GM12873 (cell line): ENCODE measurements around the gene IFI44.

Experiments
- TF ChIP-seq, protein P1 (sequence below): IDR thresholded peaks from 2 replicates; pipeline ENCODE4 v1.5.1; 2012; ENCODE audit warnings: low read depth, mild to moderate bottlenecking, moderate library complexity, low read length, control low read depth; ENCODE audit not compliant: insufficient read depth; ENCODE audit errors: missing control alignments

IFI44 gene

DNA sequence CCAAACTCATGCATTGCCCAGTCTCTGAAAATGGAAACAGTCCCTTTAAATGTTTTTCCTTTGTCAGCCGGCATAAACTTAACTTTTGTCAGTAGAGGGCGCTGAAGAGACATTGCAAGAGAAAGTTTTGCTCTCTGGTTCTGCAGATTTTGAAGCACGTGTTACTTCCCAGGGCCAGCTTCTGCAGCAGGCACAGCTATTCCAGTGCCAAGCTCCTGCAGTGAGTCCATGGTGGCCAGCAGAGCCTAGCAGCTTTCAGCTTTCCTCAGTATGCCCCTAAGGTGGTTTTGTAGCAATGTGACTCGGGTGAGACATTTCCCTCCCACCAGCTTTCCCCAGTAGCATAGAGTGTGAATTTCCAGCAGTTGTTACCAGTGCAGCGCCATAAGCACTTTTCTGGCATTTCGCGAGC is 32.0 kb upstream of the IFI44 start:
- TF ChIP-seq, protein P1, sequence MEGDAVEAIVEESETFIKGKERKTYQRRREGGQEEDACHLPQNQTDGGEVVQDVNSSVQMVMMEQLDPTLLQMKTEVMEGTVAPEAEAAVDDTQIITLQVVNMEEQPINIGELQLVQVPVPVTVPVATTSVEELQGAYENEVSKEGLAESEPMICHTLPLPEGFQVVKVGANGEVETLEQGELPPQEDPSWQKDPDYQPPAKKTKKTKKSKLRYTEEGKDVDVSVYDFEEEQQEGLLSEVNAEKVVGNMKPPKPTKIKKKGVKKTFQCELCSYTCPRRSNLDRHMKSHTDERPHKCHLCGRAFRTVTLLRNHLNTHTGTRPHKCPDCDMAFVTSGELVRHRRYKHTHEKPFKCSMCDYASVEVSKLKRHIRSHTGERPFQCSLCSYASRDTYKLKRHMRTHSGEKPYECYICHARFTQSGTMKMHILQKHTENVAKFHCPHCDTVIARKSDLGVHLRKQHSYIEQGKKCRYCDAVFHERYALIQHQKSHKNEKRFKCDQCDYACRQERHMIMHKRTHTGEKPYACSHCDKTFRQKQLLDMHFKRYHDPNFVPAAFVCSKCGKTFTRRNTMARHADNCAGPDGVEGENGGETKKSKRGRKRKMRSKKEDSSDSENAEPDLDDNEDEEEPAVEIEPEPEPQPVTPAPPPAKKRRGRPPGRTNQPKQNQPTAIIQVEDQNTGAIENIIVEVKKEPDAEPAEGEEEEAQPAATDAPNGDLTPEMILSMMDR = peak; percentile 80

DNA sequence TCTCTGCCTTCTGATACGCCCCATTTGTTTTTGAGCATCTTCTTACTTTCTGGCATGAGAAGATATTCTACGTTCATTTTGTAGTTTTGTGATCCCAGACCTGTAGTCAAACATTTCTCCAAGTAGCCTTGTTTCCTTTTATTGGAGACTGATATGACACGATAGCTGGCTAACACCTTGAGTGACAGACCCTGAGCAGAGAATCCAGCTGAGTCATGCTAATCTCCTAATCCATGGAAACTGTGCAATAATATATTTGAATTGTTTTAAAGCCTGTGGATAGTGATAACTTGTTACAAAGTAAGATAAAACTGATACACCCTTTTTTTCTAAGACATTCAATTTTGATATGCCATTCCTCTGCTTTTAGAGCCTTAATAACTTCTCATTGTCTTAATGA is 30.6 kb upstream of the IFI44 start:
- TF ChIP-seq, protein P1 = no peak

- TF ChIP-seq, protein P1 = no peak
Observed at GRCh38 chr1:78619446-78619802, 30.2 kb upstream of the IFI44 start.

DNA sequence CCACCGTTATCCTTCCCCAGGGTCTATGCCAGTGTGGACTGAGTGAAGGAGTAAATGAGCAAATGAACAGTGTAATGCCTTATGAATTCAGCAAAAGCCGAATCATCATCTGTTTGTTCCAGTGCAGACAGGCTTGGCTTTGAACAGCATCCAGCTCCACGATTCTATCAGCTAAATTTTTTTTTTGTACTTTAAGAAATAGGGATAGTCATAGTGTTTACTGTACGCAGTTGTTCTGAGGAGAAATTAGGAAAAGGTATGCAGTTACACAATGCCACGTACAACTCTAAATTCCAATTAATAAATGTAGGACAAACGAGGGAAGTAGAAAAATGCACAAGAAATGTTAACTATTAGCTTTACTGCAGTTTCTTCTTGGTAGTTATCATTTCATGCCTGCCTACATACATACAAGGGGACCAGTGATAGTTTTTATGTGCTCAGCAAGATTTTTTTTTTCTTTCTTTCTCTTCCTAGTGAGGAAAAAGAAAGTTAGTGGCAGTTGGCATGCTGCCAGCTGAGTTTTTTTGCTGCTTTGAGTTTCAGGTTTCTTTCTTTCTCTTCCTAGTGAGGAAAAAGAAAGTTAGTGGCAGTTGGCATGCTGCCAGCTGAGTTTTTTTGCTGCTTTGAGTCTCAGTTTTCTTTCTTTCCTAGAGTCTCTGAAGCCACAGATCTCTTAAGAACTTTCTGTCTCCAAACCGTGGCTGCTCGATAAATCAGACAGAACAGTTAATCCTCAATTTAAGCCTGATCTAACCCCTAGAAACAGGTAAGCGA is 29.6 kb upstream of the IFI44 start, which contains the start of gene IFI44L:
TSS of gene IFI44L (plus strand) at position 646 of the 777 bp plus-strand sequence. CDS start 7,468 bp downstream, outside the sequence.
- TF ChIP-seq, protein P1 = no peak

DNA sequence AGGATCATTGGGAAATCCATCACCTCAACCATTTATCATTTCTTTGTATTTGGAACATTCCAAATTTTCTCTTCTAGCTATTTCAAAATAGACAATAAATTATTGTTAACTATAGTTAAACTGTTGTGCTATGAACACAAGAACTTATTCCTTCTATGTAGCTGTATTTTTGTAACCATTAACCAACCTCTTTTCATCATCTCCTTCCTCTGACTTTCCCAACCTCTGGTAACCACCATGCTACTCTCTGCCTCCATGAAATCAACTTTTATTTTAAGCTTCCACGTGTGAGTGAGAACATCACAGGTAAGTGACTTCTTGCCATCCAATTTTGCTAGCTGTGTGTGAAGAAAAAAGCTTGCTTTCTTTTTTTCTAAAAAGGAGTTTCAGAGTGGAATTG is 29.0 kb upstream of the IFI44 start:
- TF ChIP-seq, protein P1 = no peak

DNA sequence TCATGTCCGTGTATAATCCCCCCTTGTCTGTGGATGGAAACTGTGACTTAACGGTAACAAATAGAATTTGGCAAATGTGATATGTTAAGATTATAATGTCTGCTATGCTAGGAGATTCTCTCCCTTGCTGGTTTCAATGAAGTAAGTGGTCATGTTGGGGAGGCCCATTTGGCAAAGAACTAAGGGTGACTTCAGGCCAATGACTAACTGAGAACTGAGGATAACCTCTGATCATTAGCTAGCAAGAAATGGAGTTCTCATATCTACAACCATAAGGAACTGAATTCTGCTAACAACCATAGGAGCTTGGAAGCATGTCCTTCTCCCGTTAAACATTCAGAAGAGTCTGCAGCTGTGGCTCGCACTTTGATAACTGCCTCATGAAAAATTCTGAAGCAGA is 27.1 kb upstream of the IFI44 start:
- TF ChIP-seq, protein P1 = no peak

- TF ChIP-seq, protein P1 = no peak
Observed at GRCh38 chr1:78624035-78624434, 25.6 kb upstream of the IFI44 start.
